HG02610 (cell line): ENCODE measurements around the gene RNF217.
"Not testable (repeated sequence)": the region's sequence is repeated elsewhere in the genome, so short reads cannot be mapped to it uniquely, and the experiment has no call there.

ENCODE experiments used
- ATAC-seq: cut with Tn5 transposase; IDR thresholded peaks from one replicate; pipeline ENCODE4 v1.9.1; 2021; ENCODE audit warnings: mild to moderate bottlenecking, moderate library complexity; ENCODE audit not compliant: unreplicated experiment

Gene RNF217

GRCh38 chr6:124961777-124962638, at the start of gene RNF217:
Gene RNF217, plus strand, starts transcription at chr6:124962437. Its CDS starts 108 bp downstream, at chr6:124962545.
- no peak for ATAC-seq

- no peak for ATAC-seq
Measured at GRCh38 chr6:124913056-124913455, 49.2 kb upstream of the RNF217 start.

GRCh38 chr6:124917769-124918168, 44.5 kb upstream of the RNF217 start:
- ATAC-seq = no peak

GRCh38 chr6:124919703-124920102, 42.5 kb upstream of the RNF217 start:
- ATAC-seq = not testable (repeated sequence)

- no peak for ATAC-seq
Measured at GRCh38 chr6:124924333-124924759, 37.9 kb upstream of the RNF217 start.

- ATAC-seq = no peak
Measured at GRCh38 chr6:124926435-124926834, 35.8 kb upstream of the RNF217 start.

- ATAC-seq = no peak
Measured at GRCh38 chr6:124927806-124928205, 34.4 kb upstream of the RNF217 start.

- ATAC-seq = no peak
Measured at GRCh38 chr6:124928851-124929250, 33.4 kb upstream of the RNF217 start.

- no peak for ATAC-seq
Measured at GRCh38 chr6:124937645-124938044, 24.6 kb upstream of the RNF217 start.

GRCh38 chr6:124941259-124941658, 21.0 kb upstream of the RNF217 start:
- ATAC-seq = no peak

GRCh38 chr6:124943658-124944057, 18.6 kb upstream of the RNF217 start:
- no peak for ATAC-seq

GRCh38 chr6:124947971-124948451, 14.2 kb upstream of the RNF217 start:
- ATAC-seq = no peak

GRCh38 chr6:124949706-124950105, 12.5 kb upstream of the RNF217 start:
- ATAC-seq = no peak

- no peak for ATAC-seq
Measured at GRCh38 chr6:124953808-124954207, 8.4 kb upstream of the RNF217 start.

GRCh38 chr6:124955108-124955856, 7.0 kb upstream of the RNF217 start:
- no peak for ATAC-seq

- ATAC-seq = no peak
Measured at GRCh38 chr6:124956018-124956417, 6.2 kb upstream of the RNF217 start.

GRCh38 chr6:124958149-124958548, 4.1 kb upstream of the RNF217 start:
- ATAC-seq = no peak

GRCh38 chr6:124958759-124959354, 3.4 kb upstream of the RNF217 start:
- no peak for ATAC-seq

GRCh38 chr6:124960757-124961463, 1.3 kb upstream of the RNF217 start:
- ATAC-seq = no peak

GRCh38 chr6:124961464-124961776, 817 bp upstream of the RNF217 start:
- ATAC-seq = no peak
